ENCODE results near the gene KRT33B.
"Not testable (repeated sequence)": the region's sequence is repeated elsewhere in the genome, so short reads cannot be mapped to it uniquely, and the experiment has no call there.

Gene KRT33B

GRCh38 chr17:41383690-41384089, 14.1 kb upstream of the KRT33B start:
- no peak for TF ChIP-seq ZNF274 (IDR thresholded peaks at IDR 0.05; ENCODE audit: low read depth, low read length)
- no peak overlapping the region for H3K9ac ChIP-seq (ENCODE audit: insufficient read length, low read depth)
- DNase-seq (ENCODE audit: low read depth, low spot score) = no peak
- H3K4me3 ChIP-seq (ENCODE audit: insufficient read length, low read depth) = no peak overlapping the region
- no peaks in the 10 kb centered on the region for H3K27me3 ChIP-seq (ENCODE audit: insufficient read depth, insufficient read length)
- H3K9me3 ChIP-seq (ENCODE audit: insufficient read depth, low read length) = peaks cover 7% of the 10 kb centered on the region
- H3K36me3 ChIP-seq (ENCODE audit: insufficient read depth, insufficient read length, low read length) = no peaks in the 10 kb centered on the region
- no peaks in the 10 kb centered on the region for H3K4me1 ChIP-seq (ENCODE audit: insufficient read depth, insufficient read length)

GRCh38 chr17:41382394-41382793, 12.8 kb upstream of the KRT33B start:
- Histone ChIP-seq H3K9me3 (ENCODE audit: insufficient read depth, low read length) (peaks cover 7% of the 10 kb centered on the region), H3K4me1 (ENCODE audit: insufficient read depth, insufficient read length) (no peaks in the 10 kb centered on the region), H3K27me3 (ENCODE audit: insufficient read depth, insufficient read length) (no peaks in the 10 kb centered on the region), H3K4me3 (ENCODE audit: insufficient read length, low read depth) (no peak overlapping the region), H3K9ac (ENCODE audit: insufficient read length, low read depth) (no peak overlapping the region), H3K36me3 (ENCODE audit: insufficient read depth, insufficient read length, low read length) (no peaks in the 10 kb centered on the region)
- no peak for TF ChIP-seq YY1 (IDR thresholded peaks at IDR 0.05; ENCODE audit: insufficient read depth, insufficient read length)
- TF ChIP-seq SUZ12 (IDR thresholded peaks at IDR 0.05; ENCODE audit: extremely low read depth, insufficient read depth, insufficient read length) = no peak
- no peak for TF ChIP-seq ZNF274 (IDR thresholded peaks at IDR 0.05; ENCODE audit: low read depth, low read length)
- DNase-seq (ENCODE audit: low read depth, low spot score) = no peak

GRCh38 chr17:41381943-41382342, 12.3 kb upstream of the KRT33B start, which contains the start of gene KRT34:
KRT34 (minus strand) TSS chr17:41382306; CDS start chr17:41382246, 60 bp downstream.
- not testable (repeated sequence) for H3K36me3 ChIP-seq (ENCODE audit: insufficient read depth, insufficient read length, low read length); DNase-seq (ENCODE audit: low read depth, low spot score); H3K9ac ChIP-seq (ENCODE audit: insufficient read length, low read depth); H3K9me3 ChIP-seq (ENCODE audit: insufficient read depth, low read length); H3K4me3 ChIP-seq (ENCODE audit: insufficient read length, low read depth); H3K27me3 ChIP-seq (ENCODE audit: insufficient read depth, insufficient read length); H3K4me1 ChIP-seq (ENCODE audit: insufficient read depth, insufficient read length)

DNA sequence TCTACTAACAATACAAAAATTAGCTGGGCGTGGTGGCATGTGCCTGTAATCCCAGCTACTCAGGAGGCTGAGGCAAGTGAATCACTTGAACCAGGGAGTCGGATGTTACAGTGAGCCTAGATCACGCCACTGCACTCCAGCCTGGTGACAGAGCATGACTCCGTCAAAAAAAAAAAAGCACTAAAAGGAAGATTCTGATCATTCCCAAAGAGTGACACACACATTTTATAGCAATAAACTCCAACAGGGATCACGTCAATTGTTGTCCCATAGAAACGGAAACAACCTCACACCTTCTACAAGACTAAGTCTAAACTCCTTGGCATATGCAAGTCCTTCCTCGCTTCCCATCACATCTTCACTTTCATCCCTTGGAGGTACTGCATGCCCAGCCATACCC, 10.5 kb upstream of the KRT33B start:
- not testable (repeated sequence) for H3K9ac ChIP-seq (ENCODE audit: insufficient read length, low read depth); DNase-seq (ENCODE audit: low read depth, low spot score); H3K4me1 ChIP-seq (ENCODE audit: insufficient read depth, insufficient read length); H3K27me3 ChIP-seq (ENCODE audit: insufficient read depth, insufficient read length); H3K4me3 ChIP-seq (ENCODE audit: insufficient read length, low read depth); H3K36me3 ChIP-seq (ENCODE audit: insufficient read depth, insufficient read length, low read length); H3K9me3 ChIP-seq (ENCODE audit: insufficient read depth, low read length)

DNA sequence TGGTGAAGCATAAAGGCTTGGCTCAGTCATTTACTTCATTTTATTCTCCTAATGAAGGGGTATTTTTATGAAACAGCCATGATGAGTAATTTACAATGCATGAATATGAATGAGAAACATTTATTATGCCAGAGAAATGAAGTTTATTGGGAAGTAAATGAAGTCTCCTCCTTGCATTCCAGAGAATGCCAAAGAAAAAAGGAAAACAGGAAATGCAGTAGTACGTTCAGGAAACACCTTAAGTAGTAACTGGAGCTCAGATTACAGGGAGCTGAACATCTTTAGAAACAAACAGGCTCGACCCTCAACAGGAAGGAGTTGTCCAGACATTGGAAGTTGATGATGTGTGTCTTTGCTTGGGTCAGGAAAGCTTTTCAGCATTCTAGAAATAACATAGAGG, 7.9 kb upstream of the KRT33B start:
- Histone ChIP-seq H3K36me3 (ENCODE audit: insufficient read depth, insufficient read length, low read length) (no peaks in the 10 kb centered on the region), H3K27me3 (ENCODE audit: insufficient read depth, insufficient read length) (no peaks in the 10 kb centered on the region), H3K9me3 (ENCODE audit: insufficient read depth, low read length) (no peaks in the 10 kb centered on the region), H3K4me3 (ENCODE audit: insufficient read length, low read depth) (no peak overlapping the region), H3K4me1 (ENCODE audit: insufficient read depth, insufficient read length) (no peaks in the 10 kb centered on the region), H3K9ac (ENCODE audit: insufficient read length, low read depth) (no peak overlapping the region)
- DNase-seq (ENCODE audit: low read depth, low spot score) = no peak
- TF ChIP-seq ZNF274 (IDR thresholded peaks at IDR 0.05; ENCODE audit: low read depth, low read length) = no peak
- TF ChIP-seq SUZ12 (IDR thresholded peaks at IDR 0.05; ENCODE audit: extremely low read depth, insufficient read depth, insufficient read length) = no peak
- no peak for TF ChIP-seq YY1 (IDR thresholded peaks at IDR 0.05; ENCODE audit: insufficient read depth, insufficient read length)

- no peaks in the 10 kb centered on the region for H3K27me3 ChIP-seq (ENCODE audit: insufficient read depth, insufficient read length)
- H3K4me1 ChIP-seq (ENCODE audit: insufficient read depth, insufficient read length) = no peaks in the 10 kb centered on the region
- no peak overlapping the region for H3K4me3 ChIP-seq (ENCODE audit: insufficient read length, low read depth)
- H3K36me3 ChIP-seq (ENCODE audit: insufficient read depth, insufficient read length, low read length) = no peaks in the 10 kb centered on the region
- H3K9me3 ChIP-seq (ENCODE audit: insufficient read depth, low read length) = no peaks in the 10 kb centered on the region
- DNase-seq (ENCODE audit: low read depth, low spot score) = no peak
- TF ChIP-seq YY1 (IDR thresholded peaks at IDR 0.05; ENCODE audit: insufficient read depth, insufficient read length) = no peak
- no peak for TF ChIP-seq ZNF274 (IDR thresholded peaks at IDR 0.05; ENCODE audit: low read depth, low read length)
- H3K9ac ChIP-seq (ENCODE audit: insufficient read length, low read depth) = no peak overlapping the region
These were observed 590 bp downstream of the KRT33B start for GRCh38 chr17:41369023-41369422.

- H3K9me3 ChIP-seq (ENCODE audit: insufficient read depth, low read length) = no peaks in the 10 kb centered on the region
- no peak for DNase-seq (ENCODE audit: low read depth, low spot score)
- no peak overlapping the region for H3K4me3 ChIP-seq (ENCODE audit: insufficient read length, low read depth)
- no peak overlapping the region for H3K9ac ChIP-seq (ENCODE audit: insufficient read length, low read depth)
- H3K4me1 ChIP-seq (ENCODE audit: insufficient read depth, insufficient read length) = no peaks in the 10 kb centered on the region
- H3K27me3 ChIP-seq (ENCODE audit: insufficient read depth, insufficient read length) = no peaks in the 10 kb centered on the region
- no peaks in the 10 kb centered on the region for H3K36me3 ChIP-seq (ENCODE audit: insufficient read depth, insufficient read length, low read length)
- TF ChIP-seq YY1 (IDR thresholded peaks at IDR 0.05; ENCODE audit: insufficient read depth, insufficient read length) = no peak
- TF ChIP-seq SUZ12 (IDR thresholded peaks at IDR 0.05; ENCODE audit: extremely low read depth, insufficient read depth, insufficient read length) = no peak
- TF ChIP-seq ZNF274 (IDR thresholded peaks at IDR 0.05; ENCODE audit: low read depth, low read length) = no peak
These were observed 2.1 kb downstream of the KRT33B start for GRCh38 chr17:41367426-41368075.

GRCh38 chr17:41366070-41366469, 3.5 kb downstream of the KRT33B start:
- H3K27me3 ChIP-seq (ENCODE audit: insufficient read depth, insufficient read length) = no peaks in the 10 kb centered on the region
- TF ChIP-seq YY1 (IDR thresholded peaks at IDR 0.05; ENCODE audit: insufficient read depth, insufficient read length) = no peak
- TF ChIP-seq ZNF274 (IDR thresholded peaks at IDR 0.05; ENCODE audit: low read depth, low read length) = no peak
- TF ChIP-seq SUZ12 (IDR thresholded peaks at IDR 0.05; ENCODE audit: extremely low read depth, insufficient read depth, insufficient read length) = no peak
- H3K9me3 ChIP-seq (ENCODE audit: insufficient read depth, low read length) = no peaks in the 10 kb centered on the region
- no peaks in the 10 kb centered on the region for H3K4me1 ChIP-seq (ENCODE audit: insufficient read depth, insufficient read length)
- H3K4me3 ChIP-seq (ENCODE audit: insufficient read length, low read depth) = no peak overlapping the region
- no peak overlapping the region for H3K9ac ChIP-seq (ENCODE audit: insufficient read length, low read depth)
- no peaks in the 10 kb centered on the region for H3K36me3 ChIP-seq (ENCODE audit: insufficient read depth, insufficient read length, low read length)
- DNase-seq (ENCODE audit: low read depth, low spot score) = no peak
